GM10248 (cell line): ENCODE measurements around the gene LARGE1.

Experiments used
- CTCF ChIA-PET: fragments of 300-600 bp; sonication (Branson Sonifier 250); formaldehyde crosslinking; extraction: SDS; loops from one replicate; lab custom pipeline; 2021; ENCODE audit warnings: antibody characterized with exemption; lab: Yijun Ruan, JAX
- POLR2A ChIA-PET: fragments of 350-650 bp; sonication (Branson Sonifier 250); formaldehyde crosslinking; extraction: SDS; loops from one replicate; lab custom pipeline; 2020; ENCODE audit warnings: antibody characterized with exemption; lab: Yijun Ruan, JAX
- DNase-seq: peaks from one replicate; pipeline ENCODE4 v3.0.0; 2012; ENCODE audit errors: extremely low spot score
- TF ChIP-seq, protein P1 (sequence below): IDR thresholded peaks from 2 replicates; pipeline ENCODE4 v1.5.1; 2012; ENCODE audit warnings: mild to moderate bottlenecking, low read depth; ENCODE audit errors: extremely low read depth, missing control alignments, control extremely low read depth

Gene LARGE1

DNA sequence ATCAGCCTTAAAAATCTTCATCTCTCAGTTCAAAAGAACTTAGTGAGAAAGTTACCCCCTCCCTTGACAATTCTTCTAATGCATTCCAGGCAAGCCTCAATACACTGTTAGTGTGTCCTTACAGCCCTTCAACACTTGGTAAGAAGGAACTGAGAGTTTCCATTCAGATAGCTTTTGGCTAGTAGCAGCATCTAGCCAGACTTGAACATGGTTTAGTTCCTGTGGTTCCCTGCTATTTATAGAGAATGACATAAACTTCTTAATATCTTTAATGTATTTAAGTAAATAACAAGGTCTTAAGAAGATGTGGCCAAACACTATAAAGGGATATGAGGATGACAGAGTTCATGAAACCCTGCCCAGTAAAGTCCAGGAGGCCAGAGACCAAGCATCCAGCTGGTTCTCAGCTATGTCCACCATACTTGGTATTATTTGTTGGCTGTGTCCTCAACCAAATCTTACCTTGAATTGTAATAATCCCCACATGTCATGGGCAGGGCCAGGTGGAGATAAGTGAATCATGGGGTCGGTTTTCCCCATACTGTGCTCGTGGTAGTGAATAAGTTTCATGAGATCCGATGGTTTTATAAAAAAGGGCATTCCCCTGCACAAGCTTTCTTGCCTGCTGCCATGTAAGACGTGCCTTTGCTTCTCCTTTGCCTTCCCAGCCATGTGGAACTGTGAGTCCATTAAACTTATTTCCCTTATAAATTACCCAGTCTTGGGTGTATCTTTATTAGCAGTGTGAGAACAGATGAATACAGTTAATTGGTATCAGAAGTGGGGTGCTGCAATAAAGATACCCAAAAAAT lies 132.4 kb downstream of the LARGE1 start:
- ChIA-PET CTCF (interaction anchor here (0.8 to 2.0 kb wide), 3 partner anchors 9 to 136 kb away, joined by 3 to 5 read pairs (median 3); no protein-coding TSS in a partner anchor), POLR2A (no interaction called here)
- DNase-seq: peak; percentile 32
- TF ChIP-seq, protein P1, sequence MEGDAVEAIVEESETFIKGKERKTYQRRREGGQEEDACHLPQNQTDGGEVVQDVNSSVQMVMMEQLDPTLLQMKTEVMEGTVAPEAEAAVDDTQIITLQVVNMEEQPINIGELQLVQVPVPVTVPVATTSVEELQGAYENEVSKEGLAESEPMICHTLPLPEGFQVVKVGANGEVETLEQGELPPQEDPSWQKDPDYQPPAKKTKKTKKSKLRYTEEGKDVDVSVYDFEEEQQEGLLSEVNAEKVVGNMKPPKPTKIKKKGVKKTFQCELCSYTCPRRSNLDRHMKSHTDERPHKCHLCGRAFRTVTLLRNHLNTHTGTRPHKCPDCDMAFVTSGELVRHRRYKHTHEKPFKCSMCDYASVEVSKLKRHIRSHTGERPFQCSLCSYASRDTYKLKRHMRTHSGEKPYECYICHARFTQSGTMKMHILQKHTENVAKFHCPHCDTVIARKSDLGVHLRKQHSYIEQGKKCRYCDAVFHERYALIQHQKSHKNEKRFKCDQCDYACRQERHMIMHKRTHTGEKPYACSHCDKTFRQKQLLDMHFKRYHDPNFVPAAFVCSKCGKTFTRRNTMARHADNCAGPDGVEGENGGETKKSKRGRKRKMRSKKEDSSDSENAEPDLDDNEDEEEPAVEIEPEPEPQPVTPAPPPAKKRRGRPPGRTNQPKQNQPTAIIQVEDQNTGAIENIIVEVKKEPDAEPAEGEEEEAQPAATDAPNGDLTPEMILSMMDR: no peak

- TF ChIP-seq, protein P1: no peak
- DNase-seq: no peak
- POLR2A ChIA-PET: no interaction called here
- CTCF ChIA-PET: interaction anchor here (1.7 to 2.0 kb wide), 2 partner anchors 64 to 137 kb away, joined by 3 to 5 read pairs; no protein-coding TSS in a partner anchor
These were observed 134.1 kb downstream of the LARGE1 start for GRCh38 chr22:33786149-33786548.

DNA sequence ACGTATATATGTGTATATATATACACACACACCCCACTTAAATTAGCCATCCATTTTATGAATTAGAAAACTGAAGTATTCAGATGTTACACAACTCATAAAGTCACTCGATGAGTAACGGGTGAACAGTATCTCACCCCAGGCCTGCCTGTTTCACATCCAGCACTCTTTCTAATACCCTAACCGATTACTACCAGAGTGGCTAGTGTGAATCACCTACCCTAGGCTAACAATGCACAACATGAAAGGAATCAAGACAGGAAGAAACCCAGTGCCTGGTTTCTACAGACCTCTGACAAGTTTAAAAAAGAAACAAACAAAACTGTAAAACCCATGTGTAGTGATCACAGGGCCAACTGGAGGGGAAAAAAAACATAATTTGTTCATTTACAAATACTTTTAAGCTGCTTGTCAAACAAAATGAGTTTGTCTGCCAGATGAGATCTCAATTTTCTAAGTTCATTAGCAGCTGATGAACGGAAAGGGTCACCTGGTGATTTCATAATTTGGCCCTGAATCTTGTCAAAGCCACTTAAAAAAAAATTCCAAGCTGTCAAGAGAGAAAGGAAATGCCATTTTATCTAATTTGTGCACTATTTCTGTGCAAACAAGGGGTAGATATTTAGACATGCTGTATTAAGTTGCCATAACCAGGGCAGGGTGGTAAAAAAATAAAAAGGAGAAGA lies 134.8 kb downstream of the LARGE1 start:
- CTCF ChIA-PET: interaction anchor here (1.7 kb wide), 1 partner anchor 65 kb away, joined by 3 read pairs; no protein-coding TSS in a partner anchor
- DNase-seq: no peak
- POLR2A ChIA-PET: no interaction called here
- TF ChIP-seq, protein P1: no peak

DNA sequence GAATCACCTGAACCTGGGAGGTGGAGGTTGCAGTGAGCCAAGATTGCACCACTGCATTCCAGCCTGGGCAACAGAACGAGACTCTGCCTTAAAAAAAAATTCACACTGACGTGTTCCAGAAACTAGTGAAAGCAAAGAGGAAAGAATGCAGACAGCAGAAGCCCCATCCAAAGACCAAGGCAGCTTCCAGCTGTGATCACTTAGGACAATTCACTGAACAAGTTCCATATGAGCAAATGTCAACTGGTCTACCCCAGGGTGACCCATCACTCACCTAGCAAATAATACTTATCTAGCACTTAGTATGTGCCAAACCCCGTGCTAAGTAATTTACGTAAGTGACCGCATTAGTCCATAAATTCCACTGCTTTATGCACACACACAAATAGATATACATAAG lies 138.9 kb downstream of the LARGE1 start:
- POLR2A ChIA-PET: no interaction called here
- no peak for DNase-seq
- CTCF ChIA-PET: interaction anchor here (1.4 kb wide), 1 partner anchor 25 kb away, joined by 3 read pairs; no protein-coding TSS in a partner anchor
- TF ChIP-seq, protein P1: no peak

GRCh38 chr22:33780531-33781136 lies 139.6 kb downstream of the LARGE1 start:
- CTCF ChIA-PET: interaction anchor here (1.2 to 1.4 kb wide), 2 partner anchors 26 to 29 kb away, joined by 3 read pairs; no protein-coding TSS in a partner anchor
- POLR2A ChIA-PET: no interaction called here
- DNase-seq: no peak
- TF ChIP-seq, protein P1: no peak

DNA sequence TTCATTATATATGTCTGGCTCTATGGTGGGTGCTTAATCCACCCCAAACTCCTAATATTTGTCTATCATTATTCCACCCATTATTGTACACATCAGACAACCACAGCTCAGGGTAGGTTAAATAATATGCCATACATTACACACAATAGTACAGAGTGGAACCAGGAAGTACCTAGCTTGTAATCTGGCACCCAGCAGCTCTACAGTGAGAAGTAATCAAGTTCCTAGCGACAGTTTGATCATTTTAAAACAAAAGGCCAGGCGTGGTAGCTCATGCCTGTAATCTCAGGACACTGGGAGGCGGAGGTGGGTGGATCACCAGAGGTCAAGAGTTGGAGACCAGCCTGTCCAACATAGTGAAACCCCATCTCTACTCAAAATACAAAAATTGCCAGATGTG lies 141.0 kb downstream of the LARGE1 start:
- TF ChIP-seq, protein P1: no peak
- no peak for DNase-seq
- ChIA-PET CTCF (interaction anchor here (1.2 to 1.9 kb wide), 3 partner anchors 9 to 144 kb away, joined by 3 to 4 read pairs (median 4); no protein-coding TSS in a partner anchor), POLR2A (no interaction called here)
